ENCODE measurements around the gene PRICKLE2.

PRICKLE2 gene

GRCh38 chr3:64067506-64068346 lies 157.5 kb downstream of the PRICKLE2 start:
- DNase-seq: no peak

DNA sequence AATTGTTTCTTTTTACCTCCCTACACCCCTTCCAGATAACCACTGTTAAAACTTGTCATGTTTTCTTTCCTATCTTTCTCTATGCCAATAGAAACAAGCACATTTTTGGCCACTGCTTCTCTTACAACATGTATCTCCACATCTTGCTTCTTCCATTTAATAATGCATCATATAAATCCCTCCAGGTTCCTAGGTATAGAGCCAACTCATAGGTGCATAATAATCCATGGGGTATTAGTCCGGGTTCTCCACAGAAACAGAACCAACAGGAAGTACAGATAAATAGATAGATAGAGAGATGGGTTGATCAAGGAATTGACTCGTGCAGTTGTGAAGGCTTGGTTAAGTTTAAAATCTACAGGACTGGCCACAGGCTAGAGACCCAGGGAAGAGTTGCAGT lies 160.5 kb downstream of the PRICKLE2 start:
- no peak for DNase-seq

DNA sequence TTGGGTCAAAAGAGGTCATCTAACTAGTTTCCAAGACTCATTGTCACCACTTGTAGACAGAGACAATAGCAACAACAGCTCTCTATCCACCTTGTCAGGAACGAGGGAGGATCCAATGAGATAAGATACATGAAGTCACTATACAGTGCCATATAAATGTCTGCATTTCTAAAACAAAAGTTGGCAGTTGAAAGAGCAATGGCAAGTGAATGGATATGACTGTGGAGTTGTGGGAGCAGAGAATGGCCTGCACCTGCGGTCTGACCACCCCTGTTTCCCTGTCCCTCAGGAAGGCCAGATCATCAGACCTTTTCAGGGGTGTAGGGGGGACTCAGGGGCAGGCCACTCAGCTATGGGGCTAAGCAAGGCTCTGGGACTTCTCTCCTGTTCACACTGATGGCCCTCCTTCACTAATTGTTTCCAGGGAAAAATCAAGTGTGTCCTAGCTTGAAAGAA lies 161.3 kb downstream of the PRICKLE2 start:
- no peak for DNase-seq

DNA sequence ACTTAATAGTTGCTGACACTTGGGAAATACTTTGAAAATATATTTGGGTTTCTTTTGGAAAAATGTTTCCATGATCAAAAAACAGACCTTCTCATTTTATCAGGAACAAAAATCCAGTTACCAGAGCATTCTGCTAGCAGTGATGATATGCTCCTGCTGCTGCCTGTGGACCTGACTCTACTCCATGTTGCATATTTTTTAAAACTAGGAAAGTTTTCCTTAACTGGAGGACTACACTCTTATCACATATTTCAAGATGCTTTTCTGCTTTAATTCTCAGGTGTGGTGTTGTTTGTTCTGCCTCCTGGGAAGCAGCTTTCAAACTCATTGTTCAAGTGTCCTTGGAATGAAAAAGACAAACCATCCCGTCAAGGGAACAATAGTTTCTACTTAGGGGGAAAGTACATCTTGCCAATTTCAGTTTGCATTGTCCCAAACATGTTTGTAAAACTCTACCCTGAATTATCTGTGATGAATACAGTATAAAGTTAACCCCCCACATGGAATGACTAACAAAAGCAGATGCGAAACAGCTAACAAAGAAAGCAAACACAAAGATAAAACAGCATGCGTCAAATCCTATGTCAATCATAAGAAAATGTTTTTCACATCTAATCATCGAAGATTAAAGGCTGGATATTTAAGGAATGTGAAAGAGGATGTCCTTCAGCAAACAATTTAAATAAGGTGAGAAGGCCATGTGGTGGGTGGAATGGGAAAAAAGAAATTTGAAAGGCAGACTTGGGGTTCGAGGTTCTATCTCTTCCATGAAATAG lies 161.9 kb downstream of the PRICKLE2 start:
- DNase-seq: peak; percentile 32

- no peak for DNase-seq
Observed at GRCh38 chr3:64061628-64062027, 163.6 kb downstream of the PRICKLE2 start.

DNA sequence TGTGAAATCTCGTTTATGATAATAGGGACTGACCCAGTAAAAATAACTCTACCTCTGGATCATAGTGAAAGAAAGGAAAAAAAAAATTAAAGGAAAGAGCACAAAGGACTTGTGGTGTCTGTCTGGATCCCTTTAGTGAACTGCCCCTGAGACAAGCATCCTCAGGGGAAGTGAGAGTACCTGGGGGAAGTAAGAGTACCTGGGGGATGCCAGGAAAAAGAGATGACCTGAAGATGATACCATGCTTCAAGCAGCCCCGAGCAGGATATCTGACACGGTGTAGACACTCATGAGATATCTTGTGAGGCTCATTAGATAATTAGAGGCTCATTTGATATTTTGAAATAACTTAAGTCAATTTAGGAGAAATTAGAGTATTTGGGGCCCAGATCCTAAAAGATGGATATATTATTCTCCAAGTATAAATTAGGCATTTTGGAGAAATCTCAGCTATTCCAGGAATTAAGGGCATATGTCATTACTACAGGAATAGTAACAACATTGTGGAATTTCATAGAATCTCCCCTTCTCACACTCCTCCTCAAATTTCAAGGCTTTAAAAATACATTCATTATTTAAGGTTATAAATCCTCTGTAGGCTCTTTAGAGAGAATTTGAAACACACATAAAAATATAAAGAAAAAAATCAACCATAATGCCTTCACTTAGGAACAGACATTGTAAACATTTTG lies 165.6 kb downstream of the PRICKLE2 start:
- no peak for DNase-seq

DNA sequence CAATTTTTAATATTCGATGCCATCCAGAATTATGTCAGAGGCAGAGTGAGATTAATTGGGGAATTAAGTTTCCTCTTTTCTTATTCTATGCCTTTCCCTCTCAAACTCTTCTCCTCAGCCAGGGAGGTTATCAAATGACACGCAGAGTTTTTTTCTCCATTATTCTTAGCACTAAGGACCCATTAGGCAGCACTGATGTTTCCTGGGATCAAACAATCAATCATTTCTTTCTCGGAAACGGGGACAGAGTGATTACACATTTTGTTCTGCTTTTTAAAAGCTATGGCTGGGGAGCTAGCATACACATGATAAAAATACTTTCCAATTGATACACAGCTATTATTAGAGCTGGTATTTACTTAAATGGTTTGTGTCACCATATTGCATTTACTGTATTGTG lies 166.7 kb downstream of the PRICKLE2 start:
- DNase-seq: no peak

DNA sequence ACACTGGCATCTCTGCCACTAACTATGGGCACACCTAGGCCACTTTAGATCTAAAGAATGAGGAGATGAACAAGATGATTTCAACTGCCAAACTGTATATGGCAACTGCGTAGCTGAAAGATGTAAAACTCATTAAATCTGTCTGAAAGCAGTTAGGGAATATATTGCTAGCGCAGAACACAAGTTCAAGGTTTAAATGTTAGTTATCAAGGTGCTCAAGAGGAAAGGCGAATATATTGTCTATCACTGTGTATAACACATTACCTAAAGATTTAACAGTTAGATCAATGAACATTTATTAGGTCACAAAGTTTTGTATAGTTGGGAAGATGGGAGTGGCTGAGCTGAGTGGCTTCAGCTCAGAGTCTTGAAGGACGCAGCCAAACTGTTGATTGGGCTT lies 168.0 kb downstream of the PRICKLE2 start:
- no peak for DNase-seq

DNA sequence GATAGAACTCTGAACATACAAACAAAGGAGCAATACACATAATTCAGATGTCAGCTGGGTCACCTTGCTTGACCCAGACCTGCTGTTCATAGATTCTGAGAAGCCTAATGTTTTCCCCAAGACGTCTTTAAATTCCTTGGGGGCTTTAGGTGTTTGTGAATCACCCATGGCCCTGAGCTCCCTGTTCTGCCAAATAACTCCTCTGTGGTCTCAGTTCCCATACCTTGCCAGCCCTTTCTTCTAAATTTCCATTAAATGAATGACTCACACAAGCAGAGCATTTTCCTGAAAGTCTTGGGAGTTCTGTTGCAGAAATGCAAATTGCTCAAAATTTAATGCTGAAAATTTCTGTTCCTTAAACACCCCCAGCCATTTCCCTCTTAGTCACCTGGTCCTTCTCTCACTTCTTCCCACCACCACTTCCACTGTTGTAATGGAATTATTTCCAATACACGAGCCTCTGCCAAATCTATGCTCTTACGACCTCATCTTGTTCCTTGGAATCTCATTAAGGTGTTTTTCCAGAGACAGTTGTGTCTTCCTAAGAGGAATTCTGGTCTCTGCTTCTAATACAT lies 168.6 kb downstream of the PRICKLE2 start:
- no peak for DNase-seq

DNA sequence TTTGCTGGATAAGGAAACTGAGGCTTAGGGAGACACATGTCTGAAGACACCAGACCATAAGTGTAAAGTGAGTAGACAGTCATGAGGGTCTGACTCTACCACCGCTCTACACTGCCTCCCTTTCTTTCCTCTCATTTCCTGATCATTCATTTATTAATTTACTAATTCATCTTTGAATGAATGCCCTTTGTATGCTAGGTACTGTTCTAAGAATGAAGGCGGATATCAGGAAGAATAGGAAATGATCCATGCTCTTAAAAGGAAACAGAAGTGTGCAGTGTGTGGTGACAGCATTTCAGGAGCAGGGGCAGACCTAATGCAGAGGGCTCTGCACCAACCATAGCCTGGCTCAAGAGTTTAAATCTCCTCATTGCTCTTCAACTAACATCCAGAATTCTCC lies 170.2 kb downstream of the PRICKLE2 start:
- no peak for DNase-seq

DNA sequence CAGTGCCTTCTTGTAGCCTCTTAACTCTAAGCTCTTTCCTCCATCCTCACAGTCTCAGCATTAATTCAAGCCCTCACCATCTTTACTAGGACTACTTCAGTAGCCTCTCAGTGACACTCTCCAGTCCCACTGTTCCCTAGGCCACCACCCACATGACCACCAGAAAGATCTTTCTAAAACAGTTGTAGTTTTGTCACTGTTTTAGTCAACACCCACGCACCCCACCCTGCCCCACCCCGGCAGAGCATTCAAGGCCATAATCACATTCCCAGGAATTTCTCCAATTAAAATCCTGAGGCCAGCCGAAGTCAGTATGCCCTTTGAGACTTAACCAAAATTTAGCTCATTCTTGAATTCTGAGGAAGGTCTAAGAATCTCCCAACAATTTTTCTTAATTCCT lies 170.8 kb downstream of the PRICKLE2 start:
- DNase-seq: no peak

DNA sequence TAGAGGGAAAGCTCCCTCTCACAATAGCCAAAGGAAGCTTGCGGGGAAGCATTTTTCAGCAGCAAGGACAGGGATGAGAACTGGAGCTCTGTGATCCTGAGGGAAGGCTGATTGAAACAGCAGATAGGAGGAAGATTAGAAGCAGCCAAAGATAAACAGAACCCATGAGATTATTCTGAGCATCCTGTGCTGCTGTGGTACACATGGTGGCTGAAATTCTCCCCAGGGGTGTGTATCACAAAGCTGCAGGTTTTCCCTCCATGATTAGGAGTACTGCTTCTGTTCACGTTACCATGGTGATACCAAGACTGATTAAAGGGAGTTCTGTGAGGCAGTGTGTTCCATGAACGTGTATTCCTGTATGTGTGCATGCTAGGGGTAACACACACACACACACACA lies 171.7 kb downstream of the PRICKLE2 start:
- DNase-seq: no peak

DNA sequence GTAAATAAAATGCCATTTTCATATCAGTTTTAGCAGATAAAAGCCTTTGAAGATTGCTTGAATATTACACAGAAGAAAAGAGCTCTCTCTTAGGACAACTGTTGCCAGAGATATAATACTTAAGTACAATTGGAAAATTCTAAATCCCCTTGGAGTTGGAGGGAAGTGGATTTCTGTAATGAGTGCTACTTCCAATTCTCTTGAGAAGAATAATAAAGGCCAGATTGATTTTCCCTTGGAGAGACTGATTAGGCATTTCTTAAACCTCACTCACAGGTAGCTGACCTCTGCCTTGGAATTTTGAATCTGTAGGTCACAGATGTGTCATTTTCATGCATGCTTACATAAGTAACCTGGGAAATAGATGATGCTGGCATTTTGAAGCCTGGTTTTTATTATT lies 172.1 kb downstream of the PRICKLE2 start:
- no peak for DNase-seq

- DNase-seq: no peak
Observed at GRCh38 chr3:64049832-64050231, 175.4 kb downstream of the PRICKLE2 start.

GRCh38 chr3:64049136-64049535 lies 176.1 kb downstream of the PRICKLE2 start:
- peak; percentile 67 for DNase-seq

DNA sequence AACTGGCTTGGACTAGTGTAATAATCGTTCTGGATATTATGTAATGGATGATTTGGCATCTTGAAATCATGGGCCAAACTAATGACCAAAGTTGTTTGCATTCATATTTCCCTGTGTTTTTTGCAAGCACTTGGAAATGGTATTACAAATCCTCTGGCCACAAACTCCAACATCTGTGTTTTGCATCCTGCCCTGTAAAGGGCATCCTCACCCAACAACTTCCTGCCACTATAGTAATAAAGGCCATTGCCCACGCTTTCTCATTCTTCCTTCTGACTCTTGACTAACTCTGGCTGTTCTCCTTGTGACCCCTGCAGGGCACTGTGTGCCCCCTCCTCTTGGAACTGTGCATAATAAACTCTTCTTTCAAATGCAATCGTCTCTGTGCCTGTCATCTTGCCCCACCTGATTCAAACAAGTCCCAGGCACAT lies 176.6 kb downstream of the PRICKLE2 start:
- no peak for DNase-seq

DNA sequence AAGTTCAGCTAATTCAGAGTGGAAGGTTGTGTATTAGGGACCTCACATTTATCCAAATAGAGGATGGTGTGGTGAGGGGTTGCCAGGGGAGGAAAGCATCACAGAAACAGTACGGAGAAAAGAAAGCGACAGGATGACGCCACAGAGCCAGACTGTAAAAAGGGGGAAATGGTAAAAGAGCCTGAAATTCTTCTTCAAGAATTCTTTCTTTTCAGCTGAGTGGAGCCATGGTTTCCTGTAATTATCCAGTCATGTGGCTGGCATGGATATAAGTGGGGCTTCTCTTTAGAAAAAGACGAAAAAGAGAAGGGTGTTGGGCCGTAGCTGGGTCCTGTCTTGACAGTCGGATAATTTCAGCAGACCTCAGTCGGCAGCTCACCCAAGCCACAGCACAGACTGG lies 177.5 kb downstream of the PRICKLE2 start:
- no peak for DNase-seq

- no peak for DNase-seq
Observed at GRCh38 chr3:64046996-64047594, 178.2 kb downstream of the PRICKLE2 start.

GRCh38 chr3:64046592-64046991 lies 178.7 kb downstream of the PRICKLE2 start:
- no peak for DNase-seq

DNA sequence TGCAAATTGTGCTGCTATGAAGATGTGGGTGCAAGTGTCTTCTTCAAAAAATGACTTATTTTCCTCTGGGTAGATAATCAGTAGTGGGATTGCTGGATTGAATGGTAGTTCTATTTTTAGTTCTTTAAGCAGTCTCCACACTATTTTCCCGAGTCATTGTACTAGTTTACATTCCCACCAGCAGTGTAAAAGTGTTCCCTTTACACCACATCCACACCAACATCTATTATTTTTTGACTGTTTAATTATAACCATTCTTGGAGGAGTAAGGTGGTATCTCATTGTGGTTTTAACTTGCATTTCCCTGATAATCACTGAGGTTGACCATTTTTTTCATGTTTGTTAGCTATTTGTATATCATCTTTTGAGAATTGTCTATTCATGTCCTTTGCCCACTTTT lies 182.3 kb downstream of the PRICKLE2 start:
- no peak for DNase-seq

Measured in kidney glomerular epithelial cell (primary cell).